Kidney (tissue), 14 donors: Measurements from ENCODE around the gene OR10H4. TPM values are rescaled to one million over a fixed set of nuclear protein-coding genes. Genes with fewer than 3 reads are reported as not detected.
"Not testable (repeated sequence)": the region's sequence is repeated elsewhere in the genome, so short reads cannot be mapped to it uniquely, and the experiment has no call there.

Experiments
- DNase-seq, 5 donors: peaks; one replicate each; pipeline ENCODE4 v3.0.0-alpha.2; 2013 to 2020
- FAIRE-seq: peaks from 2 replicates; lab custom pipeline; 2012; peaks lifted over from hg19 to GRCh38; lab: Jason Lieb, UNC
- H3K27ac ChIP-seq, 2 donors: one replicate each; pipeline ENCODE4 v1.7.0; 2013; ENCODE audit warnings: low read depth in 2 of 2, low read length in 2 of 2, inconsistent platforms in 1 of 2
- H3K27me3 ChIP-seq: one replicate; pipeline ENCODE4 v1.7.1; 2013; ENCODE audit warnings: low read length, inconsistent platforms; ENCODE audit not compliant: control insufficient read depth, insufficient read depth
- H3K36me3 ChIP-seq, 3 donors: one replicate each; pipeline versions ENCODE4 v1.7.0 to v1.7.1; 2013; ENCODE audit warnings: low read length in 3 of 3, control low read depth in 1 of 3, inconsistent platforms in 1 of 3; ENCODE audit not compliant: insufficient read depth in 3 of 3, control insufficient read depth in 2 of 3
- H3K4me1 ChIP-seq, 3 donors: one replicate each; pipeline versions ENCODE4 v1.7.0 to v1.7.1; 2013; ENCODE audit warnings: low read length in 3 of 3, inconsistent platforms in 1 of 3, low read depth in 1 of 3; ENCODE audit not compliant: control insufficient read depth in 2 of 3, insufficient read depth in 2 of 3
- H3K4me3 ChIP-seq, 3 donors: one replicate each; pipeline versions ENCODE4 v1.7.0 to v1.8.1; 2013; ENCODE audit warnings: low read length in 3 of 3, control low read depth in 1 of 3, inconsistent platforms in 1 of 3
- H3K9ac ChIP-seq, 3 donors: one replicate each; pipeline versions ENCODE4 v1.7.0 to v1.7.1; 2013; ENCODE audit warnings: low read length in 3 of 3, control low read depth in 1 of 3, inconsistent platforms in 1 of 3
- H3K9me3 ChIP-seq, 3 donors: one replicate each; pipeline versions ENCODE4 v1.7.0 to v1.7.1; 2013; ENCODE audit warnings: low read length in 3 of 3, control low read depth in 1 of 3, inconsistent platforms in 1 of 3; ENCODE audit not compliant: control insufficient read depth in 2 of 3, insufficient read depth in 1 of 3
- CTCF ChIP-seq: IDR thresholded peaks from 3 replicates; pipeline ENCODE4 v1.5.1; 2012; ENCODE audit warnings: mild to moderate bottlenecking, moderate library complexity, borderline replicate concordance; ENCODE audit not compliant: insufficient read depth; ENCODE audit errors: extremely low read depth
- intact Hi-C: fragments of 100-400 bp; cut with DNase I; formaldehyde crosslinking; loops from one replicate; pipeline ENCODE4 v1.11.1; 2022
- polyA plus RNA-seq: library from polyadenylated mRNA; stranded (reverse); fragments of 350-450 nt; fragmentation: Illumina TruSeq; extraction: RNeasy Lipid Tissue Mini Kit (QIAGEN cat#74804); gene quantifications from one replicate; pipeline ENCODE4 v1.2.3, GENCODE V29; 2014; ENCODE audit warnings: low read depth, low replicate concordance; ENCODE audit not compliant: insufficient read depth
- total RNA-seq: library from RNA; stranded (reverse); fragmentation: NEBNext Ultra II Directional; extraction: Animal tissue kit (Norgen Biotek cat#: 25700); gene quantifications from one replicate; pipeline ENCODE4 v1.2.1, GENCODE V29; 2021
- donor health status: control.
- donor health status: control.
- donor health status: control.
- donor health status: control.
- donor health status: control.
- donor health status: DM: yes; HTN: yes; CAD: no.
- donor health status: Normal renal cell carcinoma (clear cell type).

Gene OR10H4
- total and polyA plus RNA-seq, 2 donors from 2014 or later: not detected

DNA sequence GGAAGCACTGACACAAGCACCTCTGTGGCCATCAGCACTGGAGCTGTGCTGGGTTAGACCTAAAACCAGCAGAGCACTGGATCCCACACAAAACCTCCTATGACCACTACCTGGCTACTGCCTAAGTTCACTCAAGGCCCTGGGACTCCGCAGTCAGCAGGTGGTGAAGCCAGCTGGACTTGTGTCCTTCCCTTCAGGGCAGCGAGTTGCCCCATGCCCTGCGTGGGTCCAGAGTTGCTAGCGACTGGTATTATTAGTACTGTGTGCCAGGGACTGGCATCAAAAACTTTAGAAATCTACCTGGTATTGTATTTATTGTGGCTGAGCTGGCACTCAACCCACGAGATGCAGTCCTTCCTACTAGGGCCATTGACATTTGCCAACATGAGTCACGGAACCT is 6.0 kb downstream of the OR10H4 start:
- Histone ChIP-seq H3K27me3 (no peaks in the 10 kb centered on the region), H3K4me1 (no peaks in the 10 kb centered on the region), H3K27ac (no peak overlapping the region), H3K9ac (no peak overlapping the region), H3K9me3 (no peaks in the 10 kb centered on the region), H3K4me3 (no peak overlapping the region), H3K36me3 (no peaks in the 10 kb centered on the region)
- no peak for TF ChIP-seq CTCF
- DNase-seq (no peak), FAIRE-seq (no peak)
- intact Hi-C loops: no loop called here

- peaks cover 0 to 6% (median 0%) of the 10 kb centered on the region in 3 donors for H3K9me3 ChIP-seq
- DNase-seq (no peak), FAIRE-seq (no peak)
- no peak overlapping the region for H3K4me3 ChIP-seq
- no peaks in the 10 kb centered on the region for H3K27me3 ChIP-seq
- no peaks in the 10 kb centered on the region for H3K4me1 ChIP-seq
- no peak overlapping the region for H3K27ac ChIP-seq
- intact Hi-C loops: no loop called here
- no peaks in the 10 kb centered on the region for H3K36me3 ChIP-seq
- no peak overlapping the region for H3K9ac ChIP-seq
- no peak for TF ChIP-seq CTCF
Observed at GRCh38 chr19:15962319-15962718, 13.5 kb downstream of the OR10H4 start.

DNA sequence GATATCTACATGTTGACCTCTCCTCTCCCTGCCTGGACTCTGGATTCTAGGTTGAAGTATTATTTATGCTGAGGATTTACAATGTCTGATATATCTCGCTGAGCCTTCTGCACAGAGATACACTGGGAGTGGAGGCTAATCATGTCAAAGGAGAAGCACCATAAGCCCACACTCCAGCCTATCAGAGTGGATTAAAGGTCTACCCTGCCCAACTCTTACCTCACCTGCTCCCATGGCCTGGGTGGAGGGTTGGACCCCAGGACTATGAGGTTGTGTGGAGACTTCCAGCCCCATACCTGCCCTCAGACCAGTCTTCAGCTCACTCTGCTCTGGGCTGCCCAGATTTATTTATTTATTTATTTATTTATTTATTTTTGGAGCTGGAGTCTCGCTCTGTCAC is 15.4 kb downstream of the OR10H4 start:
- Histone ChIP-seq H3K27me3 (no peaks in the 10 kb centered on the region), H3K9me3 (peaks cover 0 to 6% (median 0%) of the 10 kb centered on the region in 3 donors), H3K9ac (no peak overlapping the region), H3K4me1 (no peaks in the 10 kb centered on the region), H3K27ac (no peak overlapping the region), H3K4me3 (no peak overlapping the region), H3K36me3 (no peaks in the 10 kb centered on the region)
- intact Hi-C loops: no loop called here
- TF ChIP-seq CTCF: no peak
- FAIRE-seq (no peak), DNase-seq (no peak)

- no peaks in the 10 kb centered on the region for H3K4me1 ChIP-seq
- no peak overlapping the region for H3K4me3 ChIP-seq
- TF ChIP-seq CTCF: no peak
- no peak overlapping the region for H3K9ac ChIP-seq
- intact Hi-C loops: no loop called here
- FAIRE-seq: no peak
- H3K27me3 ChIP-seq: no peaks in the 10 kb centered on the region
- H3K36me3 ChIP-seq: no peaks in the 10 kb centered on the region
- no peak for DNase-seq
- H3K9me3 ChIP-seq: no peaks in the 10 kb centered on the region
- H3K27ac ChIP-seq: no peak overlapping the region
Observed at GRCh38 chr19:15971224-15971780, 22.5 kb downstream of the OR10H4 start.

- H3K4me3 ChIP-seq, H3K27ac ChIP-seq, intact Hi-C loops, H3K9me3 ChIP-seq, FAIRE-seq, H3K36me3 ChIP-seq, DNase-seq, H3K4me1 ChIP-seq, H3K9ac ChIP-seq, H3K27me3 ChIP-seq: not testable (repeated sequence)
Observed at GRCh38 chr19:15972043-15972442, 23.2 kb downstream of the OR10H4 start.
